Ascending aorta (tissue), 2 donors: ENCODE data around the gene DDX23. TPM values are rescaled to one million over a fixed set of nuclear protein-coding genes. Genes with fewer than 3 reads are reported as not detected.
A peak's percentile ranks its signal among the peaks of the same experiment; 100 is the strongest.
"Not testable (repeated sequence)": the region's sequence is repeated elsewhere in the genome, so short reads cannot be mapped to it uniquely, and the experiment has no call there.

Experiments
- DNase-seq, 2 donors: peaks; one replicate each; pipeline ENCODE4 v3.0.0-alpha.2; 2019; ENCODE audit warnings: low spot score in 2 of 2
- H3K27ac ChIP-seq, 2 donors: fragments of 200-600 bp; sonication (generic); one replicate each; pipeline ENCODE4 v1.5.1; 2016 to 2017; ENCODE audit warnings: mild to moderate bottlenecking in 1 of 2
- H3K27me3 ChIP-seq: fragments of 200-600 bp; sonication (generic); one replicate; pipeline ENCODE4 v1.5.1; 2017
- H3K36me3 ChIP-seq, 2 donors: fragments of 200-600 bp; sonication (generic); one replicate each; pipeline ENCODE4 v1.5.1; 2016
- H3K4me1 ChIP-seq, 2 donors: fragments of 200-600 bp; sonication (generic); one replicate each; pipeline ENCODE4 v1.5.1; 2016 to 2017; ENCODE audit warnings: mild to moderate bottlenecking in 1 of 2
- H3K4me3 ChIP-seq, 2 donors: fragments of 200-600 bp; sonication (generic); one replicate each; pipeline ENCODE4 v1.5.1; 2016 to 2017; ENCODE audit warnings: mild to moderate bottlenecking in 1 of 2
- H3K9me3 ChIP-seq, 2 donors: fragments of 200-600 bp; sonication (generic); one replicate each; pipeline ENCODE4 v1.5.1; 2016
- intact Hi-C: fragments of 100-400 bp; cut with DNase I; formaldehyde crosslinking; loops from one replicate; pipeline ENCODE4 v1.15.1; 2023
- total RNA-seq: library from RNA; depleted of rRNA; stranded (reverse); fragments of >200 nt; gene quantifications from one replicate; pipeline ENCODE4 v1.1.0, GENCODE V29; 2016
- TF ChIP-seq, protein P1 (sequence below), 3 experiments: fragments of 200-600 bp in 2 of 3; fragments of 450-650 bp in 1 of 3; sonication (generic) in 2 of 3; IDR thresholded peaks; one replicate each; pipeline ENCODE4 v1.5.1; 2016 to 2019; ENCODE audit warnings: antibody characterized with exemption in 3 of 3, mild to moderate bottlenecking in 1 of 3, moderate library complexity in 1 of 3

Gene DDX23
- total RNA-seq, 1 donor from 2014 or later = 39.4 TPM

DNA sequence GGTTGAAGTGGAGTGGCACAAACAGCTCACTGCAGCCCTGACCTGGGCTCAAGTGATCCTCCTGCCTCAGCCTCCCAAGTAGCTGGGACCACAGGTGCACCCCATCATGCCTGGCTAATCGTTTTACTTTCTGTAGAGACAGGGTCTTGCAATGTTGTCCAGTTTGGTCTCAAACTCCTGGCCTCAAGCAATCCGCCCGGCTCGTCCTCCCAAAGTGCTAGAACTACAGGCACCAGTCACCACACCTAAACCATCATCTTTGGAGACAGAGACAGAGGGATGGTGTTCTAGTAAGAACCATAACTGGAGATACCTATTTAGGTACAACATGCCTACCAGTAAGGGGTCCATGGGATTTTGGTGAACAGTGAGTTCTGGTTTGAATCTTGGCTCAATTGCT, 2.5 kb upstream of the DDX23 start:
- TF ChIP-seq, protein P1, sequence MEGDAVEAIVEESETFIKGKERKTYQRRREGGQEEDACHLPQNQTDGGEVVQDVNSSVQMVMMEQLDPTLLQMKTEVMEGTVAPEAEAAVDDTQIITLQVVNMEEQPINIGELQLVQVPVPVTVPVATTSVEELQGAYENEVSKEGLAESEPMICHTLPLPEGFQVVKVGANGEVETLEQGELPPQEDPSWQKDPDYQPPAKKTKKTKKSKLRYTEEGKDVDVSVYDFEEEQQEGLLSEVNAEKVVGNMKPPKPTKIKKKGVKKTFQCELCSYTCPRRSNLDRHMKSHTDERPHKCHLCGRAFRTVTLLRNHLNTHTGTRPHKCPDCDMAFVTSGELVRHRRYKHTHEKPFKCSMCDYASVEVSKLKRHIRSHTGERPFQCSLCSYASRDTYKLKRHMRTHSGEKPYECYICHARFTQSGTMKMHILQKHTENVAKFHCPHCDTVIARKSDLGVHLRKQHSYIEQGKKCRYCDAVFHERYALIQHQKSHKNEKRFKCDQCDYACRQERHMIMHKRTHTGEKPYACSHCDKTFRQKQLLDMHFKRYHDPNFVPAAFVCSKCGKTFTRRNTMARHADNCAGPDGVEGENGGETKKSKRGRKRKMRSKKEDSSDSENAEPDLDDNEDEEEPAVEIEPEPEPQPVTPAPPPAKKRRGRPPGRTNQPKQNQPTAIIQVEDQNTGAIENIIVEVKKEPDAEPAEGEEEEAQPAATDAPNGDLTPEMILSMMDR (IDR thresholded peaks at IDR 0.05) = no peak
- Histone ChIP-seq H3K9me3 (no peaks in the 10 kb centered on the region), H3K27me3 (no peaks in the 10 kb centered on the region), H3K4me1 (peaks cover 5 to 20% of the 10 kb centered on the region in 2 donors), H3K4me3 (no peak overlapping the region), H3K27ac (no peak overlapping the region), H3K36me3 (peaks cover 4 to 5% of the 10 kb centered on the region in 2 donors)
- intact Hi-C loops = no loop called here
- DNase-seq = no peak

DNA sequence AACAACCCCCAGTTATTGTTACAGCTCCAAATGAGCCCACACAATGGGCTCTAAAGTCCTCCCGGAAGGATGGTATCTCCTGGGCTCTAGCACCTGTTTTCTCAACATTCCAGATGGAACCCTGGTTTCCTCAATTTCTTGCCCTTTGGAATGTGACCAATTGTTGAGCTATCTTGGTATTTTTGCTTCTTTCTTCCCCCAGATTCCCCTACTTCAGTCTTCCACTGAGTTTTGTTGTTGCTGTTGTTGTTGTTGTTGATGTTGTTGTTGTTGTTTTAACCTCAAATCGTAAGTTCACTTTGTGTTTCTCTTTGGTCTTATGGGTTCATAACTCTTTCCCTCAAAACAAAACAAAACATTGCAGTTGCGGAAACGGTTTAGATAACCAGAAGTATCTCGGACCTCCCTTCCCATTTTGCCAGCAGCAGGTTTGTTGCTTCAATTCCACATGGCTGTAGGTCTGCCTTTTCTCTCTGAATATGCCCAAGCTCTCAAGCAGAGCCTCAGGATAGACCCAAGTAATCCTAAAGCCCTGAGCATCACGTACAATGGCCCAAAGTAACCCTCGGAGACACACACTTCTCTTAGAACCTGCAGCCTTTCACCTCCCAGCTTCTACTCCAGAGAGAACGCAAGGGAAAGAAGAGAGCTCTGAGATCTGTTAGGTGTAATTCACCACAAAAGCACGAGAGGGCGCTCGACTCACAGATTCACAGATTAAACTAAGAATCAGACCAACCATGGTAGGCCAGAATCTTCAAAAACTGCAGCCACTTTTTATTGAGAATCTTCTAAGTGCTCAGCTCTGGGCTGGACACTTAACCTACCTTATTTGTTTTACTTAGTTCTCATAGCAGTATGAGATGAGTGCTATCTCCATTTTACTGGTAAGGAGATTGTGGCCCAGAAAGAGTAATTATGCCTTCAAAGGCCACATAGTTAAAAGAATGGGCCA, 1.0 kb upstream of the DDX23 start:
- peak; percentile 38 to 96 for DNase-seq
- no peaks in the 10 kb centered on the region for H3K9me3 ChIP-seq
- peak overlapping the region; percentile 79 to 89 for H3K4me3 ChIP-seq
- intact Hi-C loops = loop anchor here (1.0 to 2.0 kb wide), 6 partner anchors 12 to 142 kb away; partner anchors contain the start of genes ARF3 and RND1
- H3K4me1 ChIP-seq = peaks cover 5 to 20% of the 10 kb centered on the region in 2 donors
- H3K27me3 ChIP-seq = no peaks in the 10 kb centered on the region
- TF ChIP-seq, protein P1 (IDR thresholded peaks at IDR 0.05) = peak; percentile 86 to 92 (median 88)
- peaks cover 4 to 8% of the 10 kb centered on the region in 2 donors for H3K36me3 ChIP-seq
- H3K27ac ChIP-seq = peak overlapping the region; percentile 77 to 83

DNA sequence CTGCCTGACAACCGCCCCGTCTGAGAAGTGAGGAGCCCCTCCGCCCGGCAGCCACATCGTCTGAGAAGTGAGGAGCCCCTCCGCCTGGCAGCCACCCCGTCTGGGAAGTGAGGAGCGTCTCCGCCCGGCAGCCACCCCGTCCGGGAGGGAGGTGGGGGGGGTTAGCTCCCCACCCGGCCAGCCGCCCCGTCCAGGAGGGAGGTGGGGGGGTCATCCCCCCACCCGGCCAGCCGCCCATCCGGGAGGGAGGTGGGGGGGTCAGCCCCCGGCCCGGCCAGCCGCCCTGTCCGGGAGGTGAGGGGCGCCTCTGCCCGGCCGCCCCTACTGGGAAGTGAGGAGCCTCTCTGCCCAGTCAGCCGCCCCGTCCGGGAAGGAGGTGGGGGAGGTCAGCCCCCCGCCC, 9.9 kb downstream of the DDX23 start:
- DNase-seq, intact Hi-C loops: not testable (repeated sequence)

DNA sequence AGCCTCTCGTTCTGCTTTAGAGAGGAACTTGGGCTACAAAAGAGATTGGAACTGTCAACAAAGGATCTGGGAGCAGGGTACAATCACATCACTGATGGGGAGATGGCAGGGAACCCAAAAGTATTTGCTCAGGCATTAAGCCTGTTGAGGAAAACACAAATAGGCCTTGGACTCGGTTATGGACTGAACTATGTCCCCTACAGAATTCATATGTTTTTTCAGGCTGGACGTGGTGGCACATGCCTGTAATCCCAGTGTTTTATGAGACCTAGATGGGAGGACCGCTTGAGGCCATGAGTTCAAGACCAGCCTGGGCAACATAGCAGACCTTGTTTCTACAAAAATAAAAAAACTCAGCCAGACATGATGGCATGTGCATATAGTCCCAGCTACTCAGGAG, 13.9 kb downstream of the DDX23 start:
- H3K4me3 ChIP-seq = no peak overlapping the region
- H3K27ac ChIP-seq = no peak overlapping the region
- no peak for DNase-seq
- no peaks in the 10 kb centered on the region for H3K4me1 ChIP-seq
- intact Hi-C loops = no loop called here
- TF ChIP-seq, protein P1 (IDR thresholded peaks at IDR 0.05) = no peak
- no peaks in the 10 kb centered on the region for H3K9me3 ChIP-seq
- H3K27me3 ChIP-seq = no peaks in the 10 kb centered on the region
- peaks cover 74 to 91% of the 10 kb centered on the region in 2 donors for H3K36me3 ChIP-seq

More for the DNA sequence above, 9.9 kb downstream of the DDX23 start:
- H3K27me3 ChIP-seq, H3K27ac ChIP-seq, H3K9me3 ChIP-seq, H3K4me1 ChIP-seq, H3K4me3 ChIP-seq: not testable (repeated sequence)
- H3K36me3 ChIP-seq = peaks cover 63 to 84% of the 10 kb centered on the region in 2 donors

DNA sequence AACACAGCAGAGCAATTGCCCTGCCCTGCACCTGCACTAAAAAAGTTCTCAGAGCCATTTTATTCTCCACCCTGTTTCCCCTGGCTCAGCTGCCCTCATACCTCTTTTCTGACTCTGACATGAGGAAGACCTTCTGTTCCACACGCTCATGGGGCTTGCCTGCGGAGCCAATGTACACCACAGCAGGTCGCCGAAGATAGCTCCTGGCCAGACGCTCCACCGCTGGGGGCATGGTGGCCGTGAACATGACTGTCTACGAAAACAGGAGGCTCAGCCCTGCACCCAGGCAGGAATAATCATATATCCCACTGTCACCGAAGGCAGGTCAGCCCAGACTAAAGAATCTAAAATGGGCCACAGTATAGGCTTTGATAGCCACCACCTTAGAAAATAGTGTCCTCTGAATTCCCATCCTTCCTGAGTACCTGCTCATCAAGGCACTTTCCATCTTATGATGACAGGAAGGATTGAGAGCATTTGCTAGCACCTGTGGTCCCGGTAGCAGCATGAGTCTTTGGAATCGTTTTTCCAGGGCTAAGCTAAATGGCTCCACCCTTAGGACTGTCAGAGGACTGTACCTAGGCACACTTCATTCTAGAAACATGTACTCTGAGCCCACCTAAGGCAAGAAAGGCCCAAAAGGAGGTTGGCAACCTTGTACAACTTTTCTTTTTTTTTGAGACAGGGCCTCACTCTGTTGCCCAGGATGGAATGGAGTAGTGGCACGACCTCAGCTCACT, 19.5 kb downstream of the DDX23 start:
- TF ChIP-seq, protein P1 (IDR thresholded peaks at IDR 0.05) = no peak
- Histone ChIP-seq H3K36me3 (peaks cover 94 to 96% of the 10 kb centered on the region in 2 donors), H3K9me3 (no peaks in the 10 kb centered on the region), H3K4me3 (no peak overlapping the region), H3K4me1 (no peaks in the 10 kb centered on the region), H3K27me3 (no peaks in the 10 kb centered on the region), H3K27ac (no peak overlapping the region)
- intact Hi-C loops = no loop called here
- no peak for DNase-seq
